ENCODE results near the gene KRCC1.

Gene KRCC1

DNA sequence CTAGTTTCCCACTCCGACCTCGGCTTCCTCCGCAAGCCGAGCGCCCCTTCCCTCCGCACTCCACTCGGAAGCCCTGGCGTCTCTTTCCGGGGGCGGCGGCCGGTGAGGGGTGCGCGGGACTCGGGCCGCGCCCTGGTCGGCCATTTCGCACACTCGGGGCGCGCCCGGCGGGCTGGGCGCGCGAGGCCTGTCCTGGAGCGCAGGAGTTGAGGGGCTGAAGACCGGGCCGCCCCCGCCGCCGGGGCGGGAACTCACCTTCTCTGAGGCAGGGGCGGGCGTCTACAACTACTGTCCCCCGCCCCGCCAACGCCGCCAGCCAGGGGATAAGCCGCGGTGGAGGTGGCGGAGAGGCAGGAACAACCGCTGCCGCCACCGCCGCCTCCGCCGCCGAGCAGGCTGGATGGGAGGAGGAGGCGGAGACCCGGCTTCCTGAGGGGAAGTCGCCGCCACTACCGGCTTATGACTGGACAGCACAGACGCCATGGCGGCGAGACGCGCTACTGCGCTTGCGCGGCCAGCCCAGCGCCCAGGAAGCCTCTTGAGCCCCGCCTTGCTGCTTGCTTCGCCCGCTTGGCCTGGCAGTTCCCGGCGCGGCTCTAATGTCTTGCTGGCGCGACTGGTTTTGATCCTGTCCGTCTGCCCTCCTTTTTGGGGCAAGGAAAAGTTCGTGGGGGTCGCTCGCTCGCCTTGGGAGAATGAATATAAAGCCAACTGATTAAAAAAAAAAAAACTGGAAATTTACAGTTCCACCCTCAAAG is at the start of gene KRCC1:
Gene KRCC1, minus strand, starts transcription at position 413 of the 758 bp plus-strand sequence. CDS start 27,220 bp downstream, outside the sequence.
- DNase-seq, result peak; percentile 81 to 86

DNA sequence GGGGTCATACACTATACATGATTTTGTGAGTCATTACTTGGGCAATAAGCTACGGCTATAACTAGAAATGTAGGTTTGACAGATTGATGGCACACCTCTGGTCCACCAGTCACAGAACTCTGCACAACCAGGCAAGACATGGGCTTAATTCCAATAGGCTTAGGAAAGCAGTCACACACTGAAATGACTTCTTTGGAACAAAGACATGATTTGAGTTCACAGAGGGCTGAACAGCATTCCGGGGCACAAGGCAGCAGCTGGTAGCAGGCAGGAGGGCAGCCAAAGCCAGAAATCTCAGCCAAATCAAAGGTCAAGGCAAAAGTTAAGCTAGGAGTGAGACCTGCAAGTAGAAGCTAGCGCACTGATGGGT is 44.9 kb upstream of the KRCC1 start:
- no peak for DNase-seq

- DNase-seq, result no peak
These were observed 44.4 kb upstream of the KRCC1 start for GRCh38 chr2:88099798-88100488.

GRCh38 chr2:88098558-88098900 is 42.9 kb upstream of the KRCC1 start:
- no peak for DNase-seq

- no peak for DNase-seq
These were observed 42.4 kb upstream of the KRCC1 start for GRCh38 chr2:88097891-88098557.

GRCh38 chr2:88097192-88097591 is 41.6 kb upstream of the KRCC1 start:
- DNase-seq, result no peak

DNA sequence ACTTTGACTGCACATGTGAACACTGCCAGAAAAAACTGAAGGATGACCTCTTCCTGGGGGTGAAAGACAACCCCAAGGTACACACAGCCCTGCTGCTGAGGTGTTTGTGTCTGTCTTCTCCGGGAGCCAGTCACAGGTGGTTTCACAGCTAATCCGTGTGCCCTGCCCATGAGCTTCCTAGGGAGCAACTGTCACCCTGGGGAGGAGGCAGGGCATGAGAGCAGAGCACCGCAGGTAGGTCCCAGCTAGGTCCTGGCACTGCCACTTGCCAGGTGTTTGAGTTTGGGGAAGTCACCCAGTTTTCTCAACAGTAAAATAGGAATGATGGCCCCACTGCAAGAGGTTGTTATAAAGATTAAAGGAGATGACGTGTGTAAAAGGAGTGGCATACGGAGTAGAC is 41.1 kb upstream of the KRCC1 start:
- DNase-seq, result no peak

DNA sequence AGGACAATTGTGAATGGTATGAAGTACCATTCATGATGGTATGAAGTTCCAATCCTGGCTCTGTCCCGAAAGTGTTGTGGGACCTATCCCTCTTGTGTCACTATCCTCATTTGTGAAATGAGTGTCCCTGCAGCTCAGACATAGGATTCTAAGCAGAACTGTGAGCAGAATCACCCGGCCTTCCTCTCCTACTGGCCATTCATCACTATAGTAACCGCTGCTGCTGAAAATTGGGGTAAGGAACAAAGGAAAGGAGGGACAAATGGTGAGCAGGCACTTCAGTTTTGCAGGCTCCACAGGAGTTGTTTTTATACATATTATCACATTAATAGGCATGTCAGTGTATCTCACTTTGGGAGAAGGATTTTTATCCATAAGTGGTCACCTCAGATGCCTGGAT is 39.4 kb upstream of the KRCC1 start:
- DNase-seq, result no peak

DNA sequence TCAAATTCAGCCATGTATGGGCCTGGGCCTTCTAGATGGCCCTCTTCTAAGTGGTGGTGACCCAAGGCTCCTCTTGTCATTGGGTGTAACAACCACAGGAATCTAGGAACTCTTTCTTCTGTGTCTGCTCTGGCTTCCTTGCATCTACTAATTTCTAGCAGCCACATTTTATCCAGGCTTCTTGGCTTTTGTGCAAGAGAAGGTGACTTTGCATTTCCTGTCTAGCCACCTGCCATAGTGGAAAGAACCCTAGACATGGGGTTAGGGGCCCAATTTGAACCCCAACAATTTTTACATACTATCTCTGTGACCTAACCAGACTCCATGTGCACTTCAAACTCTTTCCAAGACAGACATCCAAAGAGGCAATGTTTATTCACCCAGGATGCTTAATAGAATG is 37.2 kb upstream of the KRCC1 start:
- DNase-seq, result no peak

GRCh38 chr2:88091943-88092342 is 36.4 kb upstream of the KRCC1 start:
- no peak for DNase-seq

DNA sequence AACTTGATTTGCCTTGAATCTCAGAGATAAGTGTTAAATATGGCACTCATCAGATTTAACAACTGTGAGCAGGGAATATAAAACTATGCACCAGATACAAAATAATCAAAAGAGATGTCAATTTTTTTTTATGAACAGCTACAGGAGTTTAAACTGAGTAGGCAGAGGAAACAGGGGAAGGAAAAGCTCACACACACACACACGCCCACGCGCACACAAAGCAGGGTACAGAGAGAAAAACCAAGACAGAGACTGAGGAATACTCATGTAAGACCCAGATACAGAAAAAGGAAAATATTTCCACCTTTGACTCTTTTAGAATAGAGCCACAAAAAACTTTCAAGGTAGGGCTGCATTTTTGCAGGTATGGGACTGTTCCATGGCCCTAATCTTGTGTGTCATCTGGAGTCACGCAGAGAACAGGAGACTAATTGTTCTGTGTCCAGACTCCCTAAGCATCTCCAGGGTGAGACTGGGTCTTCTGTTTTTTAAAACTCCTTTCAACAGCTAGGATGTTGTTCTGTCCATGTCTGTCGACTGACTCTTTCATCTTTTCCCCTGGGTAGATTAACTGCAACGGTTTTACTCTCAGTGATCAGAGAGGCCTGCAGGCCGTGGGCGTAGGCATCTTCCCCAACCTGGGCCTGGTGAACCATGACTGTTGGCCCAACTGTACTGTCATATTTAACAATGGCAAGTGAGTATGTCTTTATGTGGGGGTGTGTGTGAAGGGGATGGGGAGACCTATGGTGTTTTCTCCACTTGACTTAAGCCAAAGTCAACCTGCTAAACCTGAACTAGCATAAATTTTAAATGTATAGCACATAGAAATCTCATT is 35.1 kb upstream of the KRCC1 start:
- peak; percentile 5 to 6 for DNase-seq

- DNase-seq, result no peak
These were observed 33.4 kb upstream of the KRCC1 start for GRCh38 chr2:88088999-88089398.

GRCh38 chr2:88087763-88088162 is 32.2 kb upstream of the KRCC1 start:
- no peak for DNase-seq

DNA sequence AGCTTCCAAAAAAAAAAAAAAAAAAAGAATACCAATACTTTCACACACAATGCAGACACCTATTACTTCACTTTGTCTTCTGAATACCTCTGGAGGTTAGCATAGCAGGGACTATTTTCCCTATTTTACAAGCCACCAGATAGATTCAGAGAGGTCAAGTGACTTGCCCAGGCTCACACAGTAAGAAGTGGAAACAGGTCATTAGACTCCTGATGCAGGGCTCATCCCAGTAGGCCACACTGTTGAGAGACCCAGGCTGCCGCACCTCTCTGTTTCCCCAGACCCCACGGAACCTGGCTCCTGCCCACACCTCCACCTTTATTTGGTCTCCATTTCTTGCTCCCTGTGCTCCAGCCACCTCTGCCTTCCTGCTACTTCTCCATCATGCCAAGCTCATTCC is 31.5 kb upstream of the KRCC1 start:
- no peak for DNase-seq

DNA sequence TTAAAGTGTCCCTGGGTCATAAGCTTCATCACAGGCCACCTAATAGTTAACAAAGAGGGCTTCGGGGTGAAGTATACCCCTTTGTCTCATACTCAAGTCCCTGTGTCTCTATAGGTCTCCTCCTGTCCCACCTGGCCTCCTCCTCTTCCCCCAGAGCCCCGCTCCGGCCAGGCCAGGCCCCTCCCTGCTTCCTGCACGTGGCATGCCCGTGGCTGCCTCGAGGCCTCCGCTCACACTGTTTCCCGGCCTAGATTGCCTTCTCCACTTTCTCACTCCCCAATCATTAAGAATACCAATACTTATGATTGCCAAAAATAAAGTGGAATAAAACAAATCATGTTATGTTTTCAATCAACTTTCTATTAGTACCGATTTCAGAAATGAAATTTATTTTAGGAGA is 30.8 kb upstream of the KRCC1 start:
- no peak for DNase-seq

GRCh38 chr2:88085602-88086001 is 30.0 kb upstream of the KRCC1 start:
- no peak for DNase-seq

GRCh38 chr2:88085099-88085498 is 29.5 kb upstream of the KRCC1 start:
- no peak for DNase-seq

DNA sequence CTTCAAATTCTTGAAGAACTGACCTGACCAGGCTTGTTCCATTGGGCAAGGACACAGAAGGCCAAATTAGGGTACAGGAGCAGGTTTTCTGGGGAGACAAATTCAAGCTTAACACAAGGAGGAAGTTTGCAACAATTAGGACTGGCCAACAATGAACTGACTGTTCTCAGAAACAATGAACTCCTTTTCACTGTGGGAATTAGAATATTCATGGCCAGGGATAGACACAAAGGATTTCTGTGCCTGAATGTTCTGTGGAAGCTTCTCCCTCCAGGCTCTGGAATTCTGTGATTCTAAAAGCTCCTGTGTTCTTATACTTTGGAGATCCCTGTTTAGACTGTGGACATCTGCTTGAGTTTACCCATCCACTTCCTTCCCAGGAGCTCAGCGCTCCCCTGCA is 27.2 kb upstream of the KRCC1 start:
- DNase-seq, result no peak

DNA sequence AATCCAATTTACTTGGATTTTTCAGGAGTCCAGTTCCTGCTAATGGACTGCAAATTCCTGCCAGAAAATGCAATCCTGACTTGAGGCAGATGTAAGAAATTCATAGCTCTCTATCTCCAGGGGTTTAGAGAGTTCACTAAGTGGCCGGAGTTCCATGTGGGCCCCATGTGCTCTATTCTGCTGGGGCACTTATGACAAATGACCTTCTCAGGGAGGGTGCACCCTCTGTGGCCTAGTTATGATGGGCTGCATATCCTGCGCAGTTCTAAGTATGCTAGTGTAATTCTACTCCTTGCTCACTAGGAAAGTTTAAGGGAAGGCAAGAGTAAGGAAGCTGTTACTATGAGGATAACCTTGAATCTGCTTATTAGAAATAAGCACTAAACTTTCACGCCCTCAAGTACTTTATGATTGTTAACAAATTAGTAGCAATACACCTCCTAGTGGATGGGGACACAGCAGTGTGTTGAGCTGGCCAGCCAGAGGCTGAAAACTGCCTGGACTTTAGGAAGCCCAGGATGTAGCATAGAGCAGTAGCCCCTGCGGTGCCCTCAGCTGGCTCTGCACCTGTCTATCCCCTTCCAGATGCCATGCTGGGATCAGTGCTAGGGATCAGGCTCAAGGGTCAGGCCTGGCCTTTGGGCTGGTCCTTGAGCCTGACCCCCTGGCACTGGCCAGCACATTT is 26.5 kb upstream of the KRCC1 start:
- no peak for DNase-seq

GRCh38 chr2:88080545-88080944 is 25.0 kb upstream of the KRCC1 start:
- no peak for DNase-seq

- no peak for DNase-seq
These were observed 23.1 kb upstream of the KRCC1 start for GRCh38 chr2:88078643-88079172.

DNA sequence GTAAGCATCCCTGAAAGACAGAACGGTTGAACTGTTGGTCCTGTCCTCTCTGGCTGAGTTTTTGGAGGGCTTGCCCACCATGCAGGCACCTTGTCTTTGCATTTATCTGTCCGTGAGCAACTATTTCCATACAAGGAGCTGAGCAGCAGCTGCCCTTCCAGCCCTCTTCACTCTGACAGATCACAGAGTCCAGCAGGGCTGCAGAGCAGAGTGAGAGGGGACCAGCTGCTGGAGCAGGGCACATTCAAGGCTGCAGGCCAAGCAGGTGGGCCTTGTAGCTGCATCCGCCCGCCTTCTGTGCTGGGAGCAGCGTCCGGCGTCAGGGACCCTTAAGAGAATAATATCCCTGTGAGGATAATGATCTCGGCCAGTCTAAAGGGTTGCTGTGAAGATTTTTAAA is 21.5 kb upstream of the KRCC1 start:
- DNase-seq, result no peak
